T-helper 2 cell (primary cell): Measurements from ENCODE around the gene USF2.
"Not testable (repeated sequence)": the region's sequence is repeated elsewhere in the genome, so short reads cannot be mapped to it uniquely, and the experiment has no call there.

Experiments
- DNase-seq, 5 experiments: peaks; one replicate each; pipeline versions ENCODE4 v3.0.0 to v3.0.0-alpha.2; 2012 to 2022

Gene USF2

DNA sequence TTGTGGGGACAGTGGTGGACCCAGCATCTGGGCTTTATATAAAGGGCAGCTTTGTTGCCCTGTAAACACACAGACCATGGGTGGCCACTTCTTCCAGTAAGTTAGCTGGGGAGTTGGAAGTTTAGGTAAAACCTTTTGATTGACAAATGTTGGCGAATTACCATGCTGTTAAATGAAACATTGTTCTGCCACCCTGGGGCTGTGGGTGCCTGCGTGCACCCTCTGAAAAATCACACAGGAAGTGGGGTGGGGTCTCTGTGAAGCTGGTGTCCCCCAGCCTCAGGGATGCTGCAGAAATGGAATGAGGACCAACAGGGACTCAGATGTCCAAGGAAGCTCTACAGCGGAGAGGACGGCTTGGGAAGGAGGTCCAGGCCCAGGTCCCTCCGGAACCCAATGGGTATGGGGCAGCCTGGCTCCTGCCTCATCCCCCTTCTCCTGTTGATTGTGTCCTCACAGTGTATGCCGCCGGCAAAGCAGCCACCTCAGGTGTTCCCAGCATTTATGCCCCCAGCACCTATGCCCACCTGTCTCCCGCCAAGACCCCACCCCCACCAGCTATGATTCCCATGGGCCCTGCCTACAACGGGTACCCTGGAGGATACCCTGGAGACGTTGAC is 2.8 kb upstream of the USF2 start:
- DNase-seq, result no peak

DNA sequence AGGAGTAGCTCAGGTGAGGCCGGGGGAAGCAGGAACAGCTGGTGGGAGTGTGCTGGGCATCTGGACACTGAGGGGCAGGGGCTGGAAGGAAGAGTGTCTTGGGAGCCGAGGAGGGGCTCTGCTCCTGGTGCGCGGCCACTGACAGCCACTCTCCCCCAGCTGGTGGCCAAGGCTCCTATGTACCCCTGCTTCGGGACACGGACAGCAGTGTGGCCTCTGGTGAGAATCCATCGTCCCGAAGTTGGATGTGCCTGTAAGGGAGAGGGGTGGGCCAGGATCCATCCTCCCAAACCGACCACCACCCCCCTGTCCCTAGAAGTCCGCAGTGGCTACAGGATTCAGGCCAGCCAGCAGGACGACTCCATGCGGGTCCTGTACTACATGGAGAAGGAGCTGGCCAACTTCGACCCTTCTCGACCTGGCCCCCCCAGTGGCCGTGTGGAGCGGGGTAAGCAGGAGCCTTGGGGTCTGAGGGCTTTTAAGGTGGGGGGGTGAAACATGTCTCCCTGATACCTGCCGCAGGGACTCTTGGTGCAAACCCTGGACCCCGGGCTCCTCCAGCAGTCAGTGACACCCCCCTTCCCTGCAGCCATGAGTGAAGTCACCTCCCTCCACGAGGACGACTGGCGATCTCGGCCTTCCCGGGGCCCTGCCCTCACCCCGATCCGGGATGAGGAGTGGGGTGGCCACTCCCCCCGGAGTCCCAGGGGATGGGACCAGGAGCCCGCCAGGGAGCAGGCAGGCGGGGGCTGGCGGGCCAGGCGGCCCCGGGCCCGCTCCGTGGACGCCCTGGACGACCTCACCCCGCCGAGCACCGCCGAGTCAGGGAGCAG is 2.0 kb upstream of the USF2 start:
- no peak for DNase-seq

DNA sequence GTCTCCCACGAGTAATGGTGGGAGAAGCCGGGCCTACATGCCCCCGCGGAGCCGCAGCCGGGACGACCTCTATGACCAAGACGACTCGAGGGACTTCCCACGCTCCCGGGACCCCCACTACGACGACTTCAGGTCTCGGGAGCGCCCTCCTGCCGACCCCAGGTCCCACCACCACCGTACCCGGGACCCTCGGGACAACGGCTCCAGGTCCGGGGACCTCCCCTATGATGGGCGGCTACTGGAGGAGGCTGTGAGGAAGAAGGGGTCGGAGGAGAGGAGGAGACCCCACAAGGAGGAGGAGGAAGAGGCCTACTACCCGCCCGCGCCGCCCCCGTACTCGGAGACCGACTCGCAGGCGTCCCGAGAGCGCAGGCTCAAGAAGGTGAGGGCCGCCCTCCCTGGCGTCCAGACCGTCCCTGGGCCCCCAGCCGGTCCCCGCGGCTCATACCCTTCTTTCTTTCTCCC is 1.4 kb upstream of the USF2 start:
- peak in 2 of 5 experiments; percentile 31 to 50 for DNase-seq

DNA sequence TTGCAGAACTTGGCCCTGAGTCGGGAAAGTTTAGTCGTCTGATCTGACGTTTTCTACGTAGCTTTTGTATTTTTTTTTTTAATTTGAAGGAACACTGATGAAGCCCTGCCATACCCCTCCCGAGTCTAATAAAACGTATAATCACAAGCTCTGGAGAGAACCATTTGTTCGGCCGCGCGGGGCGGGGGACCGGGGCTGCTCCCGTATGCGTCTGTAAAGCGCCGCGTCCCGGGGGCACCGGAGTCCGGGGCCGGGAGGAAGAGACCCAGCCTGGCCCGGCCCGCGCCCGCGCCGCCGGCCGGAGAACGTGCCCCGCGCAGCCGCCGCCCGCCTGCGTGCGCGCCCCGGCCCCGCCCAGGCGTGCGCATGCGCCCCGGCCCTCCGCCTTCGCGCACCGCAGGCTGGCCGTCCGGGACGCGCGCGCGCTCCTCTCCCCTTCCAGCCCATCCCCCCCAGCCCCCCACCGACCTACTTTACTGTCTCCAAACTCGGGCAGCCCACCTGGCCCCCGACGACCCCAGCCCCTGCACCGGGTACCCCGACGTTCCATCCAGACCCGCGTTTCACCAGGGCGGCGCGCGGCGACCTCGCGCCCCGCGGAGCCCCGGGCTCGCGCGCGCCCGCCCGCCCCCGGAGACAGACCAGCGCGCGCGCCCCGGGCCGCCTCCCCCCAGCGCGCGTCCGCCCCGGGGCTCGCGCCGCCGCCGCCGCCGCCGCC is 785 bp upstream of the USF2 start:
- peak; percentile 53 to 91 (median 67) for DNase-seq

DNA sequence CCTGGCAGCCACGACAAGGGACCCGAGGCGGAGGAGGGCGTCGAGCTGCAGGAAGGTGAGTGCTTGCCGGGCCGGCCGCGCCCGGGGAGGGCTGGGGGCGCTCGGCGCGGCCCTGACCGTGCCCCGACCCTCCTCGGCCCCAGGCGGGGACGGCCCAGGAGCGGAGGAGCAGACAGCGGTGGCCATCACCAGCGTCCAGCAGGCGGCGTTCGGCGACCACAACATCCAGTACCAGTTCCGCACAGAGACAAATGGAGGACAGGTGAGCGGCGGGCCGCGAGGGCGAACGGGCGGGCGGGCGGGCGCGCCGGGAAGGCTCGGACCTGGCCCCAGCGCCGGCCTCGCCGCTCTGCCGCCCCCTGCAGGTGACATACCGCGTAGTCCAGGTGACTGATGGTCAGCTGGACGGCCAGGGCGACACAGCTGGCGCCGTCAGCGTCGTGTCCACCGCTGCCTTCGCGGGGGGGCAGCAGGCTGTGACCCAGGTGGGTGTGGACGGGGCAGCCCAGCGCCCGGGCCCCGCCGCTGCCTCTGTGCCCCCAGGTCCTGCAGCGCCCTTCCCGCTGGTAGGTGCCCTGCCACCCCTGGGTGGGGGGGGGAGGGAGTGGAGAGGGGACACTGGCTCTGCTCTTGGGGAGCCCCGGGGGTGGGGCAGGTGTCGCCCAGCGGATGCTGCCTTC is 816 bp downstream of the USF2 start:
- DNase-seq, result peak; percentile 49 to 80 (median 64)

DNA sequence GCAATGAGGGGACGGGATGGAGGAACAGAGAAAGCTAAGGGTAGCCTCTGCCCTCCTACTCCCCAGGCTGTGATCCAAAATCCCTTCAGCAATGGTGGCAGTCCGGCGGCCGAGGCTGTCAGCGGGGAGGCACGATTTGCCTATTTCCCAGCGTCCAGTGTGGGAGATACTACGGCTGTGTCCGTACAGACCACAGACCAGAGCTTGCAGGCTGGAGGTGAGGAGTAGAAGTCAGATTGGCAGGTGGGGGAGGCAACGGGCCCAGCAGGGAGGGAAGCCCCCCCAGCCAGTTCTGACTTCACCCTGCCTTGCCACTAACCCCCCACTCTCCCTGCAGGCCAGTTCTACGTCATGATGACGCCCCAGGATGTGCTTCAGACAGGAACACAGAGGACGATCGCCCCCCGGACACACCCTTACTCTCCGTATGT is 1.6 kb downstream of the USF2 start:
- DNase-seq, result no peak

DNA sequence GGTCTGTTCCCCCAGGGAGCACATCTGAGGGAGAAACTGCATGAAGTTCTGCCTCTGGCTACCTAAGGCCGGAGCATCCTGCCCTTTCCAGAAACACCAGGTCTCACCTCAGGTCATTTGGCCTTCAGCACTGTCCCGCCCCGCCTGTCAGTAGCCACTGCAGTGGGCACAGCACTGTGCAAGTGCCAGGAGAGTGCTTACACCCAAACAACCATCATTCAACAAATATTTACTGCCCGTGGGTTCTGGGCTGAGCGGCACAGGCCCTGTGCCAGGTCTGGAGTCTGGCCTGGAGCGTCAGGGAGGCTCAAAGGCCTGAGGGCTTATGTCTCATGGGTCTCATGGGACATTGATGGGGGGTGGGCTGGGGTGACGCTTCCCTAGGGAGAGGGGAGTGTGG is 2.8 kb downstream of the USF2 start:
- DNase-seq, result no peak

DNA sequence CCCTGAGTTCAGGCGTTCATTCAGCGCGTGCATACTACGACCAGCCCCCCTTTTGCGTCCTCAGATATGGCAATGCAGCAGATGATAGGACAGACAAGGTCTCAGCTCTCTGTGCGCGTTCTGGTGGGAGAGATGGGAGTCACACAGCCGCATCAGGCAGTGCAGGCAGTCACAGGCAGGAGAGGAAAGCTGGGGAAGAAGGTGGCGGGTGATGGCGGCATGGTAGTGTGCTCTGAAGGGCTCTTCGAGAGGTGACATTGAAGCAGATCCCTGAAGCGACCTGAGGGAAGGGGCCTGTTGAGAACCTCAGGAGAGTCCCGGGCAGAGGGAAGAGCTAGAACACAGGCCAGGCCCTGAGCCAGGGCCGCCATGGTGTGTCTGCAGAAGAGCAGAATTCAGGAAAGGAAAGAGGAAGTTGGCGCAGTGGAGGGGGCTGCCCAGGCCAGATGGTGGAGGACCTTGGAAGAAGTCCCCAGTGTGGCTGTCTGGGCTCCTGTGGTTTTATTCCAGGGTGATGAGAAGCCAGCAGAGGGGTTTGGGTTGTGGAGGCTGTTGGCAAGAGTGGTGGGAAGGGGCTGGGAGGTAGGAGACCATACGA is 3.5 kb downstream of the USF2 start:
- no peak for DNase-seq

DNA sequence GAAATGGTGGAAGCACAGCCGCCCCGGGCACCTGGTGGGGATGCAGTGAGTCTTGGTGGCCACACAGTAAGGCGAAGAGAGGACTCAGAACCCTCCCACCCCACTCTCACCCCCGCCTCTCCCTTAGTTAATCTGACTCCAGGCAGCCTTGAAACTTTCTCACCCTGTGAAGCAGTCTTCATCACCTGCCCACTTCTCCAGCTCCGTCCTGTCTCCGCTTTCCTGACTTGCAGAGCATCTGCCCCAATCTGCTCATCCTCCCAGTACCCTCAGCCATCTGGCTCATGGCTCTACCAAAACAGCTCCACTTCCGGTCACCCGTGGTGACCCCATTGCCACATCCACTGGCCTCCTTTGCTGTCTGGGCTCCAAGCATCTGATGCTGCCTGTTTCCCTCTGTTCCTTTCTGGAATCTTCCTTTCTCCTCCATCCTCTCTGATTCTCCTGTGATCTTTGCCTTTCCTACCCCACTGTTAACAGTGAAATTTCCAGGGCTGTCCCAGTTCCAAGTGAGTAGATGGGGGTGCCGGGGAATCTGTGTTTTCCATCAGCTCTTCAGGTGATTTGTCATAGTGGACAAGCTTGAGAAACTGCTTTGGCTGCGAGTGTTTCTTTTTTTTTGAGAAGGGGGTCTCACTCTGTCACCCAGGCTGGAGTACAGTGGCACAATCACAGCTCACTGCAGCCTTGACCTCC is 4.3 kb downstream of the USF2 start:
- DNase-seq, result no peak

DNA sequence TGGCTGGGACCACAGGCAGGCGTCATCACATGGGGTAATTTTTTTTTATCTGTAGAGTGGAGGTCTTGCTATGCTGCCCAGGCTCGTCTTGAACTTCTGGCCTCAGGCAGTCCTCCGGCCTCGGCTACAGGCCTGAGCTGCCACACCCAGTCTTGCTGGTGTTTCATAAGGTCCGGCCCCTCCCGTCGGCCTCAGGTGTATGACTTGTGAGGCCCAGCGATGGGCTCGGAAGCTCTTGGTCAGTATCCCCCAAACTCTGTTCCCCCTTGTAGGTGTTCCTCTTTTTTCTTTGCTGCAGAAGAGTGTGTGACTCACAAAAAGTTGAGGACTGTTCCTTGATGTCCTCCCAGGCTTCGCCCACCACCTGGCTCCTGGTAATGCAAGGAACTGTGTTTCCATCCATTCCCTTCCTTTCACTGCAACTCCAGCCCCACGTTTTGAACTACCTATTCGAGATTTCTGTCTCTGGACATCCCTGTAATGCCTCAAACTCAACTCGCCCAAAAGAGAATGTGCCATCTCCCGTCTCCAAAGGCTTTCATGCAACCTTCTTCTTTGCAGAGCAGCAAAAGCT is 5.0 kb downstream of the USF2 start:
- DNase-seq, result no peak

DNA sequence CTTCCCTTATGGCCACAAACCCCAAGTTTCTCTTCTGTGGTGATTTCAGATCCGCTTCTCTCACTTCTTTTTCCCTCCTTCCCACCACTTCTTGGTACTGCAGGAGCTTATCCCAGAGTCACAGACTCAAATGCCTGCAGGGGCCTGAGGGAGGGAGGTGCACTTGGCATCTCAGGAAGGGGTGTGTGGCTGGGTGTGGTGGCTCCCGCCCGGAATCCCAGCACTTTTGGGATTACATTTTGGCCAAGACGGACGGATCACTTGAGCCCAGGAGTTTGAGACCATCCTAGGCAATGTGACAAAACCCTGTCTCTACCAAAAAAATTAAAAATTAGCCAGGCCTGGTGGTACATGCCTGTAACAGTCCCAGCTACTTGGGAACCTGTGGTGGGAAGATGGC is 5.6 kb downstream of the USF2 start:
- no peak for DNase-seq

DNA sequence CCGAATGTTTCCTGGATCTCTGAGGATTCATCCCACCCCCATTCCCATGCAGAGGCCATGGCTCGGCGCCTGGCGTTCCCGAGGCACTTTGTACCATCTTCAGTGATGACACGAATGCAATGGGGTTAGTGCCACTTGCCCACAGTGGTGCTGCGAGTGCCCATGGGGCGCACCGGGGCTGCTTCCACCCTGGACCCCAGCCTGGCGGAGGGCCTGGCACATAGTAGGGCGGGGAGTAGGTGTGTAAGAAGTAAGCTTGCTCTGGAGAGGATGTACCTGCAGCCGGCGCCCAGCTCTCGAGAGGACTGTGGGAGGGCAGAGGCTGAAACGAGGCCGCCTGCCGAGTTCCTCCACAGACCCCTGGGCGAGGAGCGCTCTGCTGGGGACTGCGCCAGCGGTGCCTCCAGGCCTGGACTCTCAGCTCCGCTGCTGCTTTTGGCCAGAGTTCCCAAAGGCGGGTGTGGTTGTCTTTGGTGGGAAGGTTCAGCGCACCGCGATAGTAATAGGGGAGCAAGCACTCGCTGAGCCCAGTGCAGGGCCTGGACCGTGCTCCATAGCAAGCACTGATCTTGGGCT is 8.0 kb downstream of the USF2 start:
- DNase-seq, result no peak

DNA sequence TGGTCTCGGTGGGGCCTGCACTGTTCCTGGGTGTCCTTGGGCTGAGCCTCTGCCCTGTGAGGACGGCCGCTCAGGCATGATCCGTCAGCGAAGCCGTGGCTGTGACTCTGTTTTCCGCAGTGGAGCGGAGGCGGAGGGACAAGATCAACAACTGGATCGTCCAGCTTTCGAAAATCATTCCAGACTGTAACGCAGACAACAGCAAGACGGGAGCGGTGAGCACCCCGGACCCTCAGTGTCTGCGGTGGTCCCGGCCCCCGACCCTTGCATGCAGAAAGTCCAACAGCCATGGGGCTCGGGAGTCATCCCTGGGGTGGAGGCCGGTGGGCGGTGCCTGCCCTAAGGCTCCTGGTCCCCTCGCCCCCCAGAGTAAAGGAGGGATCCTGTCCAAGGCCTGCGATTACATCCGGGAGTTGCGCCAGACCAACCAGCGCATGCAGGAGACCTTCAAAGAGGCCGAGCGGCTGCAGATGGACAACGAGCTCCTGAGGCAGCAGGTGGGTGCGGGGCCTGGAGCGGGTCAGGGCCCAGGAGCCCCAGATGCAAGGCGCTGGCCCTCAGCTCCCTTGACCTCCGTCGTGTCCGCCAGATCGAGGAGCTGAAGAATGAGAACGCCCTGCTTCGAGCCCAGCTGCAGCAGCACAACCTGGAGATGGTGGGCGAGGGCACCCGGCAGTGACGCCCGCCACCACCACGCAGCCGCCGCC is 10.0 kb downstream of the USF2 start:
- DNase-seq, result no peak

DNA sequence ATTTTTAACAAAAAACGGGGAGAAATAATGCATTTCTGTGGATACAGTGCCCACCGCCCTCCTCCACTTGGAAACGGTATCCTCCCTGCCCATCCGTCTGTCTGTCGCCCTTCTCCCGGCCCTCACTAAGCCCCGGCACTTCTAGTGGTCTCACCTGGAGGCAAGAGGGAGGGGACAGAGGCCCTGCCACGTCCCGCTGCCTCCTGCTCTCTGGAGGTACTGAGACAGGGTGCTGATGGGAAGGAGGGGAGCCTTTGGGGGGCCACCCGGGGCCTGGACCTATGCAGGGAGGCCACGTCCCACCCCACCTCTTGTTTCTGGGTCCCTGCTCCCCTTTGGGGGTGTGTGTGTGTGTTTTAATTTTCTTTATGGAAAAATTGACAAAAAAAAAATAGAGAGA is 10.6 kb downstream of the USF2 start:
- no peak for DNase-seq

DNA sequence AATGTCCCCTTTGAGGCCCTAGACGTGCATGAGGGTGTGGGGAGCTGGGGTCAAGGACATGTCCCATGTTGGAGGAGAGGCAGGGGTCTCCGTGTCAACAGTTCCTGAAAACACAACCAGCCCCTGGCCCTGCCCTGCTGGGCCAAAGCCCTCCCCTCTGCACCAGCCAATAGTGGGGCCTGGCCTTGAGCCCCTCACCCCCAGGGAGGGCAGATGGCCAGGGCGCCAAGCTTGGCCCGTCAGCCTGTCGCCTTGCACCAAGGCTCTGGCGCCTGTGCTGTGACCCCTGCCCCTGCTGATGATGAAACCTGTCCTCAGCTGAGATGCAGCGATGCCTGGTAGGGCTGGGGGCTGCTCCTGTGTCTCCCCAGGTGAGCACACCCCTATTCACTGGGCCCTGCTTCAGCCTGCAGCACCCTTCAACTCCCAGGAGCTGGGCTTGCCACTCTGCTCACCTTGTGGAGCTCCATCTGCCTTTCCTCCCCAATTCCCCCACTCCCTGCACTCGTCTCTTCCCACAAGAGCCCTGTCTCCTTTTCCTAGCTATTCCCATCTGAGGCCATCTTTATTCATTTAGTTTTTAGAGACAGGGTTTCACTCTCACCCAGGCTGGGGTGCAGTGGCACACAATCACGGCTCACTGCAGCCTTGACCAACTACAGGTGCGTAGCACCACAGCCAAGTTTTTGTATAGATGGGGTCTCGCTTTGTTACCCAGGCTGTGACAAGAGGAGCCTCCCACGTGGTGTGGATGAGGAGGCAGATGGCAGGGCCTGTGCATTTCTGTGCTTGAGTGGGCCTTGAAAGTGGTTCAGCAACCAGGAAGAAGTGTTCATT is 11.4 kb downstream of the USF2 start:
- DNase-seq, result no peak

DNA sequence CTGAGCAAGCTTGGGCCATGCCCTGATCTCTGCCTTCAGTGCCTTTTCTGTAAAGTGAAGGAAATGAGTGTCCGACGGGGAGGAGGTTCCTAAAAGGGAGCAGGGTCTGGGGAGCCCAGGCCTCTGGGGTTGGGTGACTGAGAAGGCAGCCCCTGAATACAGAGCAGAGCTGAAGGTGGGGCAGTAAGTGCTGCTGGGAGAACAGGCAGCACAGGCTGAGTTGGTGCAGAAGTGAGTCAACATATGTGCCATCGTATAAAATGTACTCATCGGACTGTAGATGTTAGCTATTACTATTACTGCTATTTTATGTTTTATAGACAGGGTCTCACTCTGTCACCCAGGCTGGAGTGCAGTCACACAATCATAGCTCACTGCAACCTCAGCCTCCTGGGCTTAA is 12.5 kb downstream of the USF2 start:
- DNase-seq, result no peak

DNA sequence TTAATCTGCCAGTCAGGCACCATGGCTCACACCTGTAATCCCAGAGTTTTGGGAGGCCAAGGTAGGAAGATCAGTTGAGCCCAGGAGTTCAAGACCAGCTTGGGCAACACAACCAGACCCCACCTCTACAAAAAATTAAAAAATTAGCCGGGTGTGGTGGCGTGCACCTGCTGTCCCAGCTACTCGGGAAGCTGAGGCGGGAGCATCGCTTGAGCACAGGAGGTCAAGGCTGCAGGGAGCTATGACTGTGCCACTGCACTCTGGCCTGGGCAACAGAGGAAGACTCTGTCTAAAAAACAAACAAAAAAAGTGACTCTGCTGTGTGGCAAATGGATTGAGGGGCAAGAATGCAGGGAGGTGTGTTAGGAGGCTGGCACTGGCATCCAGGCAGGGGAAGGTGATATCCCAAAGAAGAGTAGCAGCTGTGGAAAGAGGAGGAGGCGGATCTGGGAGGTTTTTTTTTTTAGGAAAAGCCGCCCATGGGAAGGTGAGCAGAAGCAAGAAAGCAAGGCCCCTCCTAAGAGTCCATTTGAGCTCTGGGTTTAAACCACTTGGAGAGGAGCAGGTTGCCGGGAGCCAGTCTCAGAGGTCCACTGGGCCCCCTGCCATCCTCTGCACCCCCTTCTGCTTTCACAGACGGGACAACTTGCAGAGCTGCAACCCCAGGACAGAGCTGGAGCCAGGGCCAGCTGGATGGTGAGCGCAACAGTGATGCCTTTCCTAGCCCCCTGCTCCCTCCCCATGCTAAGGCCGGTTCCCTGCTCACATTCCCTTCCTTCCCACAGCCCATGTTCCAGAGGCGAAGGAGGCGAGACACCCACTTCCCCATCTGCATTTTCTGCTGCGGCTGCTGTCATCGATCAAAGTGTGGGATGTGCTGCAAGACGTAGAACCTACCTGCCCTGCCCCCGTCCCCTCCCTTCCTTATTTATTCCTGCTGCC is 15.7 kb downstream of the USF2 start:
- DNase-seq, result no peak

DNA sequence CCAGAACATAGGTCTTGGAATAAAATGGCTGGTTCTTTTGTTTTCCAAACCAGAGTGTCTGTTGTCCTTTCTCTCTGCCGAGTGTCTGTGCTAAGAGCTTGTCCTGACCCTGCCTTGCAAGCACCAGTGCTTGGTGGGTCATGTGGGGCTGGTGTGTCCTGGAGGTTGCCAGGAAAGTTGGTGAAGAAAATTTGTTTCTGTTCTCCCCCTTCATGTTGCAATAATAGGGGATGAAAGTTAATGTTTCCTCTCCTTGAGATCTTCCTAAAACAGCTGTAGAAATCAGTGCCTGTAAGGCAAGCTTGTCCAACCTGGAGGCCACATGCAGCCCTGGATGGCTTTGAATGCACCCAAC is 16.3 kb downstream of the USF2 start:
- no peak for DNase-seq

DNA sequence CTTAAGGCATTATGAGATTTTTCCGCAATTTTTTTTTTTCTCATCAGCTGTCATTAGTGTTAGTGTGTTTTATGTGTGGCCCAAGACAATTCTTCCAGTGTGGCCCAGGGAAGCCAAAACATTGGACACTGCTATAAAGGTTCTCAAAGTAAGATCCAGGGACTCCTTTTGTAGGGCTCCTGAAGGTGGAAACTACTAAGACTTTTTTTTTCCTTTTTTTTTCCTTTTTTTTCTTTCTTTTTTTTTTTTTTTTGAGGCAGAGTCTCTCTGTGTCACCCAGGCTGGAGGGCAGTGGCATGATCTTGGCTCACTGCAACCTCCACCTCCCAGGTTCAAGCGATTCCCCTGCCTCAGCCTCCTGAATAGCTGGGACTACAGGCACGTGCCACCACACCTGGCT is 16.7 kb downstream of the USF2 start:
- not testable (repeated sequence) for DNase-seq
